AG04449 (cell line): Measurements from ENCODE around the gene SRPK2.
"Not testable (repeated sequence)": the region's sequence is repeated elsewhere in the genome, so short reads cannot be mapped to it uniquely, and the experiment has no call there.

Experiments used
- CTCF ChIA-PET: fragments of 350-600 bp; formaldehyde crosslinking; extraction: SDS; loops from one replicate; lab custom pipeline; 2021; ENCODE audit warnings: antibody characterized with exemption; lab: Yijun Ruan, JAX
- POLR2A ChIA-PET: fragments of 400-600, 350-600 bp; formaldehyde crosslinking; extraction: SDS; loops from one replicate; lab custom pipeline; 2020; ENCODE audit warnings: antibody characterized with exemption, inconsistent platforms; lab: Yijun Ruan, JAX
- DNase-seq: peaks from one replicate; pipeline ENCODE4 v3.0.0-alpha.2; 2010; ENCODE audit warnings: low read depth, low spot score
- H3K4me3 ChIP-seq: 2 replicates; pipeline ENCODE4 v1.5.1; 2011; ENCODE audit warnings: low read depth, mild to moderate bottlenecking, control low read depth, low read length
- TF ChIP-seq, protein P1 (sequence below): IDR thresholded peaks from one replicate; pipeline ENCODE4 v1.5.1; 2011; ENCODE audit warnings: mild to moderate bottlenecking, moderate library complexity, low read length, control low read depth, inconsistent platforms; ENCODE audit not compliant: insufficient read depth; ENCODE audit errors: missing control alignments

SRPK2 gene

DNA sequence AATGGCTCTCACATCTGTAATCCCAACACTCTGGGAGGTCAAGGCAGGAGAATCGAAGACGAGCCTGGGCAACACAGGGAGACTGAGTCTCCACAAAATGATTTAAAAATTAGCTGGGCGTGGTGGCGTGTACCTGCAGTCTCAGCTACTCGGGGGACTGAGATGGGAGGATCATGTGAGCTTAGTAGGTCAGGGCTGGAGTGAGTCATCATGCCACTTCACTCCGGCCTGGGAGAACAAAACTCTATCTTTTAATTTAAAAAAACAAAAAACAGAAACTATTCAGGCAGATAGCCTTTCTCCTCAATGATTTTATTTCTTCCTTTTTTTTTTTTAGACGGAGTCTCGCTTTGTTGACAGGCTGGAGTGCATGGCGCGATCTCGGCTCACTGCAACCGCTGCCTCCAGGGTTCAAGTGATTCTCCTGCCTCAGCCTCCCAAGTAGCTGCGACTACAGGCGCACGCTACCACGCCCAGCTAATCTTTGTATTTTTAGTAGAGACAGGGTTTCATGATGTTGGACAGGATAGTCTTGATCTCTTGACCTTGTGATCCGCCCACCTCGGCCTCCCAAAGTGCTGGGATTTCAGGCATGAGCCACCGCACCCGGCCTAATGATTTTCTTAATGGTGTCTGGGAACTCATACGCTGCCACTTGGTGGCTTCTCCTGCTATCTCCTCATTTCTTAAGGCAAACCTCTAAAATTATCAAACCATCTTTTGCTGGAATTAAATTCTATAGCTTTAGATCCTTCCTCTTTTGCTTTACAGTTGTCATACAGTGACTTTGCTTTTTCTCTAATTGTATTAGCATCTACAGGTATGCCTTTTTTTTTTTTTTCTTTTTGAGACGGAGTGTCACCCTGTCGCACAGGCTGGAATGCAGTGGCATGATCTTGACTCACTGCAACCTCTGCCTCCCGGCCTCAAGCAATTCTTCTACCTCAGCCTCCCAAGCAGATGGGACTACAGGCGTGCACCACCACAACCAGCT, 22.9 kb downstream of the SRPK2 start:
- CTCF ChIA-PET = no interaction called here
- POLR2A ChIA-PET = no interaction called here
- DNase-seq = no peak
- H3K4me3 ChIP-seq = no peak overlapping the region
- TF ChIP-seq, protein P1, sequence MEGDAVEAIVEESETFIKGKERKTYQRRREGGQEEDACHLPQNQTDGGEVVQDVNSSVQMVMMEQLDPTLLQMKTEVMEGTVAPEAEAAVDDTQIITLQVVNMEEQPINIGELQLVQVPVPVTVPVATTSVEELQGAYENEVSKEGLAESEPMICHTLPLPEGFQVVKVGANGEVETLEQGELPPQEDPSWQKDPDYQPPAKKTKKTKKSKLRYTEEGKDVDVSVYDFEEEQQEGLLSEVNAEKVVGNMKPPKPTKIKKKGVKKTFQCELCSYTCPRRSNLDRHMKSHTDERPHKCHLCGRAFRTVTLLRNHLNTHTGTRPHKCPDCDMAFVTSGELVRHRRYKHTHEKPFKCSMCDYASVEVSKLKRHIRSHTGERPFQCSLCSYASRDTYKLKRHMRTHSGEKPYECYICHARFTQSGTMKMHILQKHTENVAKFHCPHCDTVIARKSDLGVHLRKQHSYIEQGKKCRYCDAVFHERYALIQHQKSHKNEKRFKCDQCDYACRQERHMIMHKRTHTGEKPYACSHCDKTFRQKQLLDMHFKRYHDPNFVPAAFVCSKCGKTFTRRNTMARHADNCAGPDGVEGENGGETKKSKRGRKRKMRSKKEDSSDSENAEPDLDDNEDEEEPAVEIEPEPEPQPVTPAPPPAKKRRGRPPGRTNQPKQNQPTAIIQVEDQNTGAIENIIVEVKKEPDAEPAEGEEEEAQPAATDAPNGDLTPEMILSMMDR = no peak

DNA sequence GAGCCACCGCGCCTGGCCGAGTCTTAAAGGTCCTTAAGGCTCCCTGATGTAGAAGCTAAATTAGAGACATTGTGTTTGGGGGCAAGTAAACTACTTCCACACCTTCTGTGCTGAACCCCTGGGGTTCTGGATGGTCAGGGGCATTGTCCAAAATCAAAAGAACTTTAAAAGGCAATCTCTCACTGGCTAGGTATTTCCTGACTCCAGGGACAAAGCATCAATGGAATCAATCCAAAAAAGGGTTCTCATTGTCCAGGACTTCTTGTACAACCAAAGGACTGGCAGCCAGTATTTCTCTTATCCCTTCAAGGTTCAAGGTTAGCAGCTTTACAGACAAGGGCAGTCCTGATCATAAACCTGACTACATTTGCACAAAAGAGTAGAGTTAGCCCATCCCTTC, 24.0 kb downstream of the SRPK2 start:
- POLR2A ChIA-PET = no interaction called here
- H3K4me3 ChIP-seq = no peak overlapping the region
- no peak for DNase-seq
- TF ChIP-seq, protein P1 = no peak
- CTCF ChIA-PET = no interaction called here

DNA sequence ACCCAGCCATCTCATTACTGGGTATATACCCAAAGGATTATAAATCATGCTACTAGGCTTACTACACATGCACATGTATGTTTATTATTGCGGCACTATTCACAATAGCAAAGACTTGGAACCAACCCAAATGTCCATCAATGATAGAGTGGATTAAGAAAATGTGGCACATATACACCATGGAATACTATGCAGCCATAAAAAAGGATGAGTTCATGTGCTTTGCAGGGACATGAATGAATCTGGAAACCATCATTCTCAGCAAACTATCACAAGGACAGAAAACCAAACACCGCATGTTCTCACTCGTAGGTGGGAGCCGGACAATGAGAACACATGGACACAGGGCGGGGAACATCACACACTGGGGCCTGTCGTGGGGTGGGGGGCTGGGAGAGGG, 25.1 kb downstream of the SRPK2 start:
- CTCF ChIA-PET, H3K4me3 ChIP-seq, DNase-seq, POLR2A ChIA-PET: not testable (repeated sequence)

DNA sequence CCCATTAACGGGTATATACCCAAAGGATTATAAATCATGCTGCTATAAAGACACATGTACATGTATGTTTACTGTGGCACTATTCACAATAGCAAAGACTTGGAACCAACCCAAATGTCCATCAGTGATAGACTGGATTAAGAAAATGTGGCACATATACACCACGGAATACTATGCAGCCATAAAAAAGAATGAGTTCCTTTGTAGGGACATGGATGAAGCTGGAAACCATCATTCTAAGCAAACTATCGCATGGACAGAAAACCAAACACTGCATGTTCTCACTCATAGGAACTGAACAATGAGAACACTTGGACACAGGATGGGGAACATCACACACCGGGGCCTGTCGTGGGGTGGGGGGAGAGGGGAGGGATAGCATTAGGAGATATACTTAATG, 26.0 kb downstream of the SRPK2 start:
- H3K4me3 ChIP-seq, CTCF ChIA-PET, DNase-seq, POLR2A ChIA-PET: not testable (repeated sequence)

DNA sequence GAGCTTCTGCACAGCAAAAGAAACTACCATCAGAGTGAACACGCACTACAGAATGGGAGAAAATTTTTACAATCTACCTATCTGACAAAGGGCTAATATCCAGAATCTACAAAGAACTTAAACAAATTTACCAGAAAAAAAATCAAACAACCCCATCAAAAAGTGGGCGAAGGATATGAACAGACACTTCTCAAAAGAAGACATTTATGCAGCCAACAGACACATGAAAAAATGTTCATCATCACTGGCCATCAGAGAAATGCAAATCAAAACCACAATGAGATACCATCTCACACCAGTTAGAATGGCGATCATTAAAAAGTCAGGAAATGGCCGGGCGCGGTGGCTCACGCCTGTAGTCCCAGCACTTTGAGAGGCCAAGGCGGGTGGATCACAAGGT, 26.7 kb downstream of the SRPK2 start:
- CTCF ChIA-PET, H3K4me3 ChIP-seq, POLR2A ChIA-PET, DNase-seq: not testable (repeated sequence)

DNA sequence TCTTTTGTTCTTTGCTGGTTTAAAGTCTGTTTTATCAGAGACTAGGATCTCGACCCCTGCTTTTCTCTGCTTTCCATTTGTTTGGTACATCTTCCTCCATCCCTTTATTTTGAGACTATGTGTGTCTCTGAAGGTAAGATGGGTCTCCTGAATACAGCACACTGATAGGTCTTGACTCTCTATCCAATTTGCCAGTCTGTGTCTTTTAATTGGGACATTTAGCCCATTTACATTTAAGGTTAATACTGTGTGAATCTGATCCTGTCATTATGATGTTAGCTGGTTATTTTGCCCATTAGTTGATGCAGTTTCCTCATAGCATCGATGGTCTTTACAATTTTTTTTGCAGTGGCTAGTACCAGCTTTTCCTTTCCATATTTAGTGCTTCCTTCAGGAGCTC, 28.6 kb downstream of the SRPK2 start:
- POLR2A ChIA-PET, H3K4me3 ChIP-seq, DNase-seq: not testable (repeated sequence)
- CTCF ChIA-PET = interaction anchor here (1.6 kb wide), 1 partner anchor 70 kb away, joined by 3 read pairs; no protein-coding TSS in a partner anchor

DNA sequence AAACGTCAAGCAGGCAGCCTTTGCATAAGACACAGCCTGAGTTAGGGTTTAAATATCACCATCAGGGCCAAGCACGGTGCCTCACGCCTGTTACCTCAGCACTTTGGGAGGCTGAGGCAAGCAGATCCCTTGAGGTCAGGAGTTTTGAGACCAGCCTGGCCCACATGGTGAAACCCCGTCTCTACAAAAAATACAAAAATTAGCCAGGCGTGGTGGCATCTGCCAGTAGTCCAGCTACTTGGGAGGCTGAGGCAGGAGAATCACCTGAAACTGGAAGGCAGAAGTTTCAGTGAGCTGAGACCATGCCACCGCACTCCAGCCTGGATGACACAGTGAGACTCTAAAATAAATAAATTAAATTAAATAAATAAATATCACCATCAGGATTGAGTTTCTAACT, 33.0 kb downstream of the SRPK2 start:
- ChIA-PET POLR2A (no interaction called here), CTCF (interaction anchor here (1.0 kb wide), 1 partner anchor 215 kb away, joined by 4 read pairs; no protein-coding TSS in a partner anchor)
- TF ChIP-seq, protein P1 = no peak
- no peak overlapping the region for H3K4me3 ChIP-seq
- DNase-seq = no peak

DNA sequence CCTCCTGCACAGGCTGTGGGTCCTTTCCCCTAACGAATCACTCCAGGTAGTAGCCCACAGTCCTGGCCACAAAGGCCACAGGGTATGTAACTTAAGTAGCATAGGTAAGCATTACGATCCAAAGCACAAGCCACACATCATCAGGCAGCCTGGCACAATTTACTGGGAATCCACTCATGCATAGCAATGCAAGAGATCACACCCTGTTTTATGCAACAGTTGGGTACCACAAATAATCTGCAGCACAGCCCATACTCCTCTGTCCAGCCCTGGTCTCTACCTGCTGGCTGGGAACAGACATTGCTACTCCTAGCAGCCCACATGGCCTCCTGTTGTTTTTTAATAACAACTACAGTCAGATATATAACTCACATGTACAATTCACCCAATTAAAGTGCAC, 34.3 kb downstream of the SRPK2 start:
- DNase-seq = no peak
- POLR2A ChIA-PET = no interaction called here
- CTCF ChIA-PET = no interaction called here
- H3K4me3 ChIP-seq = no peak overlapping the region
- TF ChIP-seq, protein P1 = no peak
